Stomach (tissue), 9 donors: ENCODE measurements around the gene OXCT1. TPM values are rescaled to one million over a fixed set of nuclear protein-coding genes. Genes with fewer than 3 reads are reported as not detected.

ENCODE experiments used
- DNase-seq, 2 donors: peaks; one replicate each; pipeline versions ENCODE4 v3.0.0 to v3.0.0-alpha.2; 2013 to 2019
- H3K27ac ChIP-seq, 5 donors: fragments of 200-600 bp in 4 of 5; sonication (generic) in 4 of 5; one replicate each; pipeline ENCODE4 v1.5.1; 2013 to 2019; ENCODE audit warnings: mild to moderate bottlenecking in 1 of 5, moderate library complexity in 1 of 5
- H3K27me3 ChIP-seq, 3 donors: fragments of 200-600 bp; sonication (generic); one replicate each; pipeline ENCODE4 v1.5.1; 2017 to 2019; ENCODE audit warnings: mixed run types in 1 of 3
- H3K36me3 ChIP-seq, 4 donors: fragments of 200-600 bp; sonication (generic); 1 replicate in 3 of 4; 2 replicates in 1 of 4; pipeline ENCODE4 v1.5.1; 2016 to 2019
- H3K4me1 ChIP-seq, 4 donors: fragments of 200-600 bp; sonication (generic); one replicate each; pipeline ENCODE4 v1.5.1; 2016 to 2019
- H3K4me3 ChIP-seq, 4 donors: fragments of 200-600 bp; sonication (generic) in 3 of 4; one replicate each; pipeline ENCODE4 v1.5.1; 2016 to 2019; ENCODE audit warnings: mild to moderate bottlenecking in 1 of 4
- H3K9me3 ChIP-seq, 4 donors: fragments of 200-600 bp; sonication (generic); one replicate each; pipeline ENCODE4 v1.5.1; 2016 to 2019
- CTCF ChIP-seq, 7 experiments: fragments of 450-650 bp in 4 of 7; fragments of 200-600 bp in 3 of 7; sonication (generic) in 3 of 7; IDR thresholded peaks; one replicate each; pipeline ENCODE4 v1.5.1; 2016 to 2019; ENCODE audit warnings: antibody characterized with exemption in 7 of 7, control low read depth in 2 of 7, mild to moderate bottlenecking in 1 of 7
- EP300 ChIP-seq: sonication (generic); formaldehyde crosslinking; IDR thresholded peaks from one replicate; pipeline ENCODE4 v1.6.1; 2017; ENCODE audit warnings: antibody characterized with exemption
- POLR2A ChIP-seq, 4 donors: fragments of 450-650 bp; IDR thresholded peaks; one replicate each; pipeline ENCODE4 v1.6.1; 2016; ENCODE audit warnings: antibody characterized with exemption in 4 of 4, control low read depth in 2 of 4, mild to moderate bottlenecking in 1 of 4, moderate library complexity in 1 of 4
- POLR2AphosphoS5 ChIP-seq, 3 donors: sonication (generic); formaldehyde crosslinking; IDR thresholded peaks; one replicate each; pipeline ENCODE4 v1.6.1; 2016; ENCODE audit warnings: antibody characterized with exemption in 3 of 3
- WGBS, 5 donors: extraction: QIAGEN DNeasy Blood & Tissue Kit in 3 of 5; methylation state at CpG; one replicate each; pipeline versions ENCODE4 v1.1.5 to v1.1.7; 2013 to 2018; 5-methylcytosine and 5-hydroxymethylcytosine counted together
- intact Hi-C: fragments of 100-400 bp; cut with DNase I; formaldehyde crosslinking; loops from one replicate; pipeline ENCODE4 v1.15.1; 2023; ENCODE audit warnings: low total_unique reads
- polyA plus RNA-seq, 3 donors: library from polyadenylated mRNA; stranded (reverse); fragments of 200-250 nt; gene quantifications; one replicate each; pipeline ENCODE4 v1.2.3, GENCODE V29; 2013
- total RNA-seq, 5 donors: library from RNA; depleted of rRNA; stranded (reverse); fragments of >200 nt; gene quantifications; one replicate each; pipeline versions ENCODE4 v1.1.0 to v1.2.3, GENCODE V29; 2014 to 2016
- donor health status: healthy with polysubstance abuse.
- donor health status: Bipolar disorder and iron deficiency.
- donor health status: healthy.

OXCT1 gene
- total and polyA plus RNA-seq, 8 donors: 4.1 to 33.3 (median 14.8) TPM

- H3K27ac ChIP-seq: no peak overlapping the region
Observed at GRCh38 chr5:41906151-41906550, 35.9 kb upstream of the OXCT1 start.

DNA sequence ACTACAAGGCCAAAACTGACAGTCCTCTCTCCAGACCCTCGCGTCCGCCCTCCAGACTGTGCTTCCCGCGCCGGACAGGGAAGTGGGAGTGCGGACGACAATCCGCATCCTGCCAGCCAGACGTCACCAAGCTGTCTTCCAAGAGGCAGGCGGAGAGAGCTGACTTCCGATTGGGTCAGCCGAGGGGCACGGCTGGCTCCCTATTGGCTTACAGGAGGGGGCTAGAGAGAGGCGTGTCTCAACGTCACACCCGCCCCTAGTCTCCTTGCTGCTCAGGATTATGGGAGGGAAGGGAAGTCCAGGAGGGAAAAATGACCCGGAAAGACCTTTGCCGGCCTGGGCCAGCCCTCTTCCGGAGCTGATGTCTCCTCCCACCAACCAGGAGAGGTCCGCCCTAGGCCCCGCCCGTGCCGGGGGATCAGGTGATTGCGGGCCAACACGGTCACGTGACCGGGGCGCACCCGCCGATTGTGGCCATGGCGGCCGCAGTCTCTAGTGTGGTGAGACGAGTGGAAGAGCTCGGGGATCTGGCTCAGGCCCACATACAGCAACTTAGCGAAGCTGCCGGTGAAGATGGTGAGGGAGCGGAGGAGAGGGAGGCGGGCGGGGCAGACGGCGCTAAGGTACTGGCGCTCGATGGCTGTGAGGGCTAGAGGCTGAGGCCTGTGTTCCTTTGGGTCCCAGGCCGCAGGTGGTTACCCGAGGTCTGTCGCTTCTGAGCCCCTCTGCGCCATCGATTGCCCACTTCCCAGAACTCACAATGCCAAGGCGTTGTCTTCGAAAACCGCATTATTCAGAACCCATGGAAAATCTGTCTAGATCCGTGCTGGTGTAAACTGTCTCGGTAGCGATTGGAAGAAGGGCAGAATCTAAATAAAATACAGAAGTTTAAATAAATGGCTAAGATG, 33.9 kb upstream of the OXCT1 start, which contains the start of gene RIMOC1:
Gene RIMOC1, plus strand, starts transcription at position 453 of the 908 bp plus-strand sequence. Its CDS starts 24 bp downstream, at position 477.
- Histone ChIP-seq H3K27ac (peak within 1 kb of the TSS; percentile 89 to 92 (median 90)), H3K36me3 (peaks cover 9 to 23% (median 18%) of the 10 kb centered on the region in 4 donors), H3K27me3 (no peaks in the 10 kb centered on the region), H3K9me3 (no peaks in the 10 kb centered on the region), H3K4me3 (peak within 1 kb of the TSS; percentile 74 to 90 (median 84)), H3K4me1 (peaks cover 16 to 33% (median 25%) of the 10 kb centered on the region in 4 donors)
- 0 to 1% (median 0%) methylated on average over 34 to 55 of the region's 55 CpGs for WGBS, 5 donors
- DNase-seq: peak; percentile 98 to 100
- peak in 2 of 4 donors; percentile 81 to 89 for TF ChIP-seq POLR2A (IDR thresholded peaks at IDR 0.05)
- TF ChIP-seq CTCF (IDR thresholded peaks at IDR 0.05): no peak
- peak; percentile 49 for TF ChIP-seq EP300
- TF ChIP-seq POLR2AphosphoS5 (IDR thresholded peaks at IDR 0.05): peak; percentile 95 to 99 (median 98)
- intact Hi-C loops: no loop called here

More at GRCh38 chr5:41906151-41906550, 35.9 kb upstream of the OXCT1 start:
- Histone ChIP-seq H3K27me3 (no peaks in the 10 kb centered on the region), H3K9me3 (no peaks in the 10 kb centered on the region), H3K4me3 (no peak overlapping the region), H3K4me1 (peaks cover 16 to 33% (median 25%) of the 10 kb centered on the region in 4 donors), H3K36me3 (peaks cover 21 to 43% (median 37%) of the 10 kb centered on the region in 4 donors)
- 80 to 85% (median 81%) methylated on average over 2 of the region's 2 CpGs for WGBS, 5 donors
- no peak for TF ChIP-seq POLR2A (IDR thresholded peaks at IDR 0.05)
- TF ChIP-seq EP300: no peak
- no peak for TF ChIP-seq CTCF (IDR thresholded peaks at IDR 0.05)
- no peak for TF ChIP-seq POLR2AphosphoS5 (IDR thresholded peaks at IDR 0.05)
- intact Hi-C loops: no loop called here
- no peak for DNase-seq

DNA sequence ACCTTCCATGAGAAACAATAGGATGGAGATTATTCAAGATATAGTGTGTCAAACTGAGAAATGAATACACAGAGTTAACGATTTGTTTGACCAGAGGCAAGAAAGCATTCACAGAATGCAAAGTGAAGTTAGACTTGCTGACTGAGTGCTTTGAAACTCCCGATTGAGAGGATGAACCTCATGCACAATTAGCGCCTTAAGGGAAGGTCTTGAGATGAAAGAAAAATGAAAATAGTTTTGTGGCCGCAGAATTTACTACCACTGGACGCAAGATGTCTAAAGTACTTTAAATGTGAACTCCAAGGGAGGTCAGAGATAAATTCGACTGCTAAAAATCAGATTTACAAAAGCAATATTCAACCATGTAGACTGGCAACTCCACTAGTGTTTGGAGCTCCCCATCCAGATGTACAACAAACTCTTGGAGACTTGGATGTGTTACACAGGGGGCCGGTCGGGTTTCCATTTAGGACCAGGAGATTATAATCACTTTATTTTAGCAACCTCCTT, 33.2 kb upstream of the OXCT1 start:
- Histone ChIP-seq H3K36me3 (peaks cover 6 to 16% (median 12%) of the 10 kb centered on the region in 4 donors), H3K27me3 (no peaks in the 10 kb centered on the region), H3K9me3 (no peaks in the 10 kb centered on the region), H3K4me1 (peaks cover 16 to 33% (median 25%) of the 10 kb centered on the region in 4 donors), H3K4me3 (peak overlapping the region; percentile 74 to 90 (median 84)), H3K27ac (peak overlapping the region; percentile 76 to 92 (median 90))
- no peak for DNase-seq
- TF ChIP-seq CTCF (IDR thresholded peaks at IDR 0.05) (no peak), POLR2AphosphoS5 (IDR thresholded peaks at IDR 0.05) (no peak), POLR2A (IDR thresholded peaks at IDR 0.05) (no peak), EP300 (no peak)
- intact Hi-C loops: no loop called here
- WGBS, 5 donors: 36 to 45% (median 42%) methylated on average over 8 of the region's 8 CpGs

DNA sequence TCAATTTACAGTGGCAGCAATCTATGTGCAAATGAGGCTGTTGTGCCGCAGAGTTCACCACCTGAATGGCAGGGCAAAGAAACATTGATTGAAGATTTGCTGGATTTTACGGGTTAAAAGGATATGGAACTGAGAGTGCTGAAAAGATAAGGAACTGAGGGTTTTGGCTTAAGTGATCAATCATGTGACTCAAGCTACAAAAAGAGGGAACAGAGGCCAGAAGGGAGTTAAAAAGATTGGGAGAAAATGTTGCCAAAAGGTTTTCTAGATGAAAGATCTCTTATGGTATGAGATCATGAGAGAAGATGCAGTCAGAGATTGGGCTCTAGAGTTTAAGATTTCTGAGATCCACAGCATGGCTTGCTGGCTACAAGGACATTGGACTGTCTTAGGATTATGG, 26.0 kb upstream of the OXCT1 start:
- no peak for DNase-seq
- Histone ChIP-seq H3K9me3 (no peaks in the 10 kb centered on the region), H3K27me3 (peaks cover 0 to 17% (median 0%) of the 10 kb centered on the region in 3 donors), H3K36me3 (no peaks in the 10 kb centered on the region), H3K4me3 (no peak overlapping the region), H3K27ac (no peak overlapping the region), H3K4me1 (no peaks in the 10 kb centered on the region)
- TF ChIP-seq EP300 (no peak), POLR2AphosphoS5 (IDR thresholded peaks at IDR 0.05) (no peak), POLR2A (IDR thresholded peaks at IDR 0.05) (no peak), CTCF (IDR thresholded peaks at IDR 0.05) (no peak)
- intact Hi-C loops: no loop called here
- WGBS, 5 donors: 7 to 16% (median 12%) methylated on average over 2 of the region's 2 CpGs
